DND-41 (cell line): ENCODE measurements around the gene SNAP25.

ENCODE experiments used
- CTCF ChIP-seq: IDR thresholded peaks from 2 replicates; pipeline ENCODE4 v1.5.1; 2012; ENCODE audit warnings: borderline replicate concordance, low read length, moderate library complexity, mild to moderate bottlenecking; ENCODE audit not compliant: poor library complexity, severe bottlenecking; ENCODE audit errors: extremely low read depth
- EZH2 ChIP-seq: IDR thresholded peaks from 3 replicates; pipeline ENCODE4 v1.6.1; 2012; ENCODE audit warnings: borderline replicate concordance, low read depth, mild to moderate bottlenecking, moderate library complexity, low read length, inconsistent platforms; ENCODE audit not compliant: severe bottlenecking

GRCh38 chr20:10322073-10323012 lies 103.7 kb downstream of the SNAP25 start:
- TF ChIP-seq CTCF (no peak), EZH2 (no peak)
